HG03045 (cell line): ENCODE data around the gene RUNDC1.
"Not testable (repeated sequence)": the region's sequence is repeated elsewhere in the genome, so short reads cannot be mapped to it uniquely, and the experiment has no call there.

Source experiments
- ATAC-seq: cut with Tn5 transposase; IDR thresholded peaks from one replicate; pipeline ENCODE4 v1.9.1; 2021; ENCODE audit warnings: mild to moderate bottlenecking, moderate library complexity; ENCODE audit not compliant: unreplicated experiment

RUNDC1 gene

DNA sequence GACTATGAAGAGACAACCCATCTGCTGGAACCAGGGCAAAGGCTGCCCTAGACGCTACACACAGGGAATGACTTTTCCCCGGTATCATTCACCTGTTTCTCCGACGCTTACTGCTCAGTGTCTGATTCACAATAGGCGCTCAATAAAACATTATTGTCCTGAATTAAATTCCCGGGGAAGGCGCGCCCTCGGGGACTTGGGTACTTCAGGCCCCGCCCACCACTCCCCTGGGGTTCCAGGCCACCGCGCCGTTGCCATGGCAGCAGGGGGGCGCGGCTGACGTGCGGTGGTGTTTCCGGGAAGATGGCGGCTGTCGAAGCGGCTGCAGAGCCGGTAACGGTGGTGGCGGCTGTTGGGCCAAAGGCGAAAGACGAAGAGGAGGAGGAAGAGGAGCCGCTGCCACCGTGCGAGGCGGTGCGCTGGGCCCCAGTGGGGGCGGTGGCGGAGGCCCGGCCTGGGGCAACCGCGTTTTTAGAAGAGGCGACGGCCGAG, at the start of gene RUNDC1:
TSS of gene RUNDC1 (plus strand) at position 292 of the 492 bp plus-strand sequence. CDS start at position 304, 12 bp downstream.
- ATAC-seq, result peak; percentile 60

DNA sequence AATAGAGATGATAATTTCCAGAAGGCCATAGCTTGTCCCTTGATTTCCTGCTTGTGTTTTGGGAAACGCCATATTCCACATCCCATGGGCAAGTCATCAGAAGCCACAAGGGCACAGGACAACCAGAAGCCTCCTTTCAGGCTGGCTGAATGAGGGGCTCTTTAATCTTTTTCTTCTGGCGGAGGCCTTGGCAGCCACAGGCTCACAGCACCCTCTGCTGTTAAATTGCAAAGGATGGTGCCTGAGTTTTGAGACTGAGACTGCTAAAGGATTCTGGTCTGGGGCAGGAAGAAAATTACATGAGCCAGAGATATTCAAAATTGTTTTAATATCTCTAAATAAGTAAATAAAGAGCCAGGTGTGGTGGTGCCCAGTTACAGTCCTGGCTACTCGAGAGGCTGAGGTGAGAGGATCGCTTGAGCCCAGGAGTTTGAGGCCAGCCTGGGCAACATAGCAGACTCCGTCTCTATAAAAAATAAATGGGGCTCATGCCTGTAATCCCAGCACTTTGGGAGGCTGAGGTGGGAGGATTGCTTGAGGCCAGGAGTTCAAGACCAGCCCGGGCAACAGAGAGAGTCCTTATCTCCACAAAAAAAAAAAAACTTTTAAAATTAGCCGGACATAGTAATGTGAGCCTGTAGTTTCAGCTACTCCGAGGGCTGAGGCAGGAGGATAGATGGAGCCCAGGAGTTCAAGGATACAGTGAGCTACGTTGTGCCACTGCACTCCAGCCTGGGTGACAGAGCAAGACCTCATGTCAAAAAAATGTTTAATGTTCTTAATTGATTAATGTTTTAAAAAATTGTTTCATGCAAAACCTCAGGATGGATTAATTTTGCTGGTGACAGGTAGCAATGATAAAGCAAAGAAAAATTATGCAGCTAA, 42.4 kb upstream of the RUNDC1 start:
- no peak for ATAC-seq

DNA sequence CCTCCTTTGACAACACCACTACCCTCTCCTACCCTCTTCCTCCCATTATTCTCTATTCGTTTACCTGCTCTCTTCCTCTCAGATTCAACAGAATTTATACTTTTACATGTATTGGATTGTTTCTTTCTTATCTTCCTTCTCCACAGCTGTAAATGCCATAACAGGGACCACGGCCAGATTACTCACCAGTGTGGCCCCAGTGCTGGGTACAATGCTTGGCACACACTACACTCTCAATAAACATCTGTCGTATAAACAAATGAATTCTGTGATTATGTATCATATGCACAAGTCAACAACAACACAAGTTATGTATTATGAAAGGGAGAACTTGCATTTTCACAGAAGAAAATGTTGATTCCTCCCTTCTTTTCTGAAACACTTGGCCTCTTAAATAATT, 36.2 kb upstream of the RUNDC1 start:
- no peak for ATAC-seq

DNA sequence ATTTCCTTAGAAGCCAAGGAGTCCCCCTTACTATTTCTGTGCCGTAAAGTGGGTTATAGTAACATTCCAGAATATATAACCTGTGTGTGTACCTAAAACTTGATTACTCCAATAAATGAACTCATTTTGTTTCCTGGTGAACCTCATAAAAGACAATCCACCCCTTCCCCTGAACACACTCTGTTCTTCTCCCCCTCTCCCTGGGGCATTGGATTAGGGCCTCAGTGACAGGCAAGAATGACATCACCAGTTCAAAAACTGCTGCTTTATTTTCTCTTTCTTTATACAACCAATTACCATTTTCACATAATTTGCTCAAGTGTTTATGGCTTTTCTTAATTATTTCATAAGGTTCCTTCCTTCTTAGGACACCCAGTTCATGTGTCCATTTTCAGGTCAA, 33.6 kb upstream of the RUNDC1 start:
- no peak for ATAC-seq

DNA sequence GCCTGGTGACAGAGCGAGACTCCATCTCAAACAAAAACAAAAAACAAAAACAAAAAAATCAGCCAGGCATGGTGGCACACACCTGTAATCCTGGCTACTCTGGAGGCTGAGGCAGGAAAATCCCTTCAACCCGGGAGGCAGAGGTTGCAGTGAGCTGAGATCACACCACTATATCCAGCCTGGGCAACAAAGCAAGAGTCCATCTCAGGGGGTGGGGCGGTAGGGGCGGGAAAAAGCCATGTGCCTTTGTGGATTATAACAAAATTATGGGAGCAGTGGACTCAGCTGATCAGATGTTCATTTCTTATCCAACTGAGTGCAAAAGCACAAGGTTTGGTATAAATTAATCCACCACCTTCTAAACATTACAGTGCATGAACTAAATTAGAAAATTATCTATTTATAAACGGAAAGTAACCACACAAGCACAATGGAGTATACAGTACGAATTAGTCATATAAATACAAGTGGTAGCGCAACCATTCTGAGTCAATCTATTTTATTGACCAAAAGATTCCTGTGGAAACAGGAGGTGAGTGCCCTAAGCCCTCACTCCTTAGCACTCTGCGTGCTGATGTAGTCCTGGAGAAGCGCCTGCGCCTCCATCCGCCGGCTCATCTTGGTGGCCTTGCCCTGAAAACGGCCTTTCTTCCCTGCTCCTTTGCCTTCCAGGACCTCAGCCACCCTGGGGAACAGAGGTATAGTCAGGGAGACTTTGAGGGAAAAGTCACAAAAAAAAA, 30.2 kb upstream of the RUNDC1 start:
- no peak for ATAC-seq

DNA sequence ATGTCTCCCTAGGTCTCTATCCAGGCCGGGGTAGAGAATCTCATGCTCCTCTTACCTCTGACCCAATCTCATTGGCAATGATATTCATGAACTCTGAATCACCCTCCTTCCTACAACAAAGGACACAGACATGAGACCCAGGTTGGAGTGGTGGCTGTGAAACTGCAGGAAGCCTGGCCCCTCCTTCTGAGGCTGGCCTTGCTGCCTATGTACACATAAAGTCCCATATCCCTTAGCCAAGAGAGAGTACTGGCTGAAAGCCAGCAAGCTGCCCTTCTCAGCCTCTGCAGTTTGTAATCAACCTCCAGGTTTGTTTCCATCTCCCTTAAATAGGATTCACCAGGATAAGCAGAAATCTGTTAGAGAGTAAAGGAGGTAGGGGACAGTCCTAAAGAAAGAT, 26.7 kb upstream of the RUNDC1 start:
- no peak for ATAC-seq

DNA sequence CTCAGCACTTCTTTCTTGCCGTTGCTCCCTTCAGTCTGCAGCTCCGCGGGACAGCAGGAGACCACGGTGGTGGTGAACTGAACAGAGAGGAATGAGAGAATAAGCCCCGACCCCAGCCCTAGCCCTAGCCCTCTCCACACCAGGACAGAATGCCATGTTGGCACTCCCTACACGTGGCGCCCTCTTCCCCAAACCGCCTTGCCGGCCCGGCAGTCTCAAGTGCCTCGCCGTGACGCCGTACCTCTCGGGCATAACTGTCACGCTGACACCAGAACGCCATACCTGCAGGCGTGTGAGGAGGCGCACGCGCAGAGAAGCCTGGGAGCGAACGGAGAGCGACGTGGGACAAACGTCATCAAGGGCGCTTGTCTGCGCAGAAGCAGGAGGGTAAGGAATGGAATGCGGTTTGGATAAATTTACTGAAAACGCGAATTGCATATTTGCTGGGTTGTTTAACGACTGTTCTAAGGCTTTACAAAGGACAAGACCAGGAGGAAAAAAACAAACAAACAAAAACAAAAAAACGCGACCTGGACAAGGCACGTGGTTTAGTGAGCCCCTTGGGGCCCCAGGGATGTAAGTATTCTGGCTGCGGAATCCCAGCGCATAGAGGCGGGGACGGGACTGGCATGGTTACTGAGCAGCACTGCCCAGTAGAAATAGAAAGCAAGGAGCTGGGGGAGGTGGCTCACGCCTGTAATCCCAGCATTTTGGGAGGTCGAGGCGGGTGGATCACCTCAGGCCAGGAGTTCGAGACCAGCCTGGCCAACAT, 16.0 kb upstream of the RUNDC1 start, which contains the start of gene AARSD1:
TSS of gene AARSD1 (minus strand) at position 294 of the 772 bp plus-strand sequence. CDS start at position 280, 14 bp downstream.
- ATAC-seq, result peak; percentile 81

DNA sequence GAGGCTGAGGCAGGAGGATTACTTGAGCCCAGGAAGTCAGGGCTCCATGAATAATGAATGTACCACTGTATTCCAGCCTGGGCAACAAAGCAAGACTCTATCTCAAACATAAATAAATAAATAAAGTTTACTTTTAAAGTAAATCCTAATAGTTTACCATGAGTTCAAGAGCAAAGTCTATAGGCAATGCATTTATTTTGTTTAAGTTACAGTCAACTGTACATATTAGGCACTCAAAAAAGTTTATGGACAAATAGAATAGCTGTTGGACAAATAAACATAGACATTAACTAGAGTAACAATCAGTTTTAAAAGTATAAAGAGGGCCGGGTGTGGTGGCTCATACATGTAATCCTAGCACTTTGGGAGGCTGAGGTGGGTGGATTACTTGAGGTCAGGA, 12.4 kb upstream of the RUNDC1 start:
- ATAC-seq, result no peak

DNA sequence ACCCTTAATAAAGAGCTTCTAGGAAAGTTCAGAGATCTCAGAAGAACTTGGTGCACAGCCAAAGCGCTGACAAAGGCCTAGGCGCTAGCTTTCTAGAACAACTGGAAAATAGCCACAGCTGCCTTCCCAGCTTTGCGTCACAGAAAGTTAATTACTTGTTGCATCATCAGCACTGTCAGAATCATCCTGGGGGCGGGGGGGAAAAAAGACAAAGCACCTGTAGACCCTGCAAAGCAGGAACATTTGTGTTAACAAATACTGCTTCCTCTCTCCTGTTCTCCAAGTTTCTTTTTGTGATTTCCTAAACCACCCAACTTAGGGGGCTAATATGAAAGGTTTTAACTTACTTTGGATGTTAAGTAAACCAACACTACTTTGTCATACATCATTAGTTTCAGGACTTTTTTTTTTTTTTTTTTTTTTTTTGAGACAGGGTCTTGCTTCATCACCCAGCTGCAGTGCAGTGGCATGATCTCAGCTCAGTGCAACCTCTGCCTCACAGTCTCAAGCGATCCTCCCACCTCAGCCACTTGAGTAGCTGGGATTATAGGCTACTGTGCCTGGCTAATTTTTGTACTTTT, 11.3 kb upstream of the RUNDC1 start:
- ATAC-seq, result no peak

DNA sequence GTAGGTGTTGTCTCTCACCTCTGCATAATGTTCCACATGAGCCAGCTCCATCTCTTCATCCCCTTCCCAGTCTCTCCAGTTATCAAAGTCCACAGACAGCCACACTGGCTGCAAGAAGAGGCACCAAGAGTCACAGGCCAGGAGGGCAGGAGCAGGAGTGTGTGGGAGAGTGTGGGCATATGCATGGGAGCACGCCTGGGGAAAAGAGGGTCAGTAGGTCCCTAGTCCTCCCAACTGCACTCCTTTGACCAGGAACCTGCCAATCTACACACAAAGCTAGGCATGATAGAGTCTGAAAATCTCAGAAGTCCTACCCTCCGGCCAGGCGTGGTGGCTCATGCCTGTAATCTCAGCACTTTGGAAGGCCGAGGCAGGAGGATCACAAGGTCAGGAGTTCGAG, 8.8 kb upstream of the RUNDC1 start:
- ATAC-seq, result no peak

DNA sequence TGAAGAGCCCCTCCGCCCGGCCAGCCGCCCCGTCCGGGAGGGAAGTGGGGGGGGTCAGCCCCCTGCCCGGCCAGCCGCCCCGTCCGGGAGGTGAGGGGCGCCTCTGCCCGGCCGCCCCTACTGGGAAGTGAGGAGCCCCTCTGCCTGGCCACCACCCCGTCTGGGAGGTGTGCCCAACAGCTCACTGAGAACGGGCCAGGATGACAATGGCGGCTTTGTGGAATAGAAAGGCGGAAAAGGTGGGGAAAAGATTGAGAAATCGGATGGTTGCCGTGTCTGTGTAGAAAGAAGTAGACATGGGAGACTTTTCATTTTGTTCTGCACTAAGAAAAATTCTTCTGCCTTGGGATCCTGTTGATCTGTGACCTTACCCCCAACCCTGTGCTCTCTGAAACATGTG, 7.0 kb upstream of the RUNDC1 start:
- ATAC-seq, result not testable (repeated sequence)

DNA sequence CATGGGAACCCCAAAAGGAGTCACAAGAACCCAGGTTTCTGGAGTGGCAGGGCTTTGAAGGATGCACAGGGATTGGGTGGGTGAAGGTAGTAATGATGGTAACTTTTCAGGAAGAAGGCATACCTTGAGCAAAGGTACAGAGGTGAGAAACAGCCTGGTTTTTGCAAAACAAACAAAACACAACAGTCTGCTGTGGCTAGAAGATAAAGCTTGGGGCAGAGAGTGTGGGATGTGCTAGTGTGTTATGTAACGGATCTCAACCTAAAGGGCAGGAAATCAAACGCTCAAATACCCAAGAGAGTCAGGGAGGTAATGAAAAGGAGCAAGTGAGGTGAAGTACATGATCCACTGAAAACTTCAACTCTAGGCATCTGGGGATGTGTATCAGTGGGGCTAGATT, 5.1 kb upstream of the RUNDC1 start:
- ATAC-seq, result no peak

DNA sequence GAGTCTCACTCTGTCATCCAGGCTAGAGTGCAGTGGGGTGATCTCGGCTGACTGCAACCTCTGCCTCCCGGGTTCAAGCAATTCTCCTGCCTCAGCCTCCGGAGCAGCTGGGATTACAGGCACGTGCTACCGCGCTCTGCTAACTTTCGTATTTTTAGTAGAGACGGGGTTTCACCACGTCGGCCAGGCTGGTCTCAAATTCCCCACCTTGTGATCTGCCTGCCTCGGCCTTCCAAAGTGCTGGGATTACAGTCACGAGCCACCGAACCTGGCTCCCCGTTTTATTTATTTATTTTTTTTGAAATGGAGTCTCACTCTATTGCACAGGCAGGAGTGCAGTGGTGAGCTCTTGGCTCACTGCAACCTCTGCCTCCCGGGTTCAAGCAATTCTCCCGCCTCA, 4.7 kb upstream of the RUNDC1 start:
- ATAC-seq, result not testable (repeated sequence)

DNA sequence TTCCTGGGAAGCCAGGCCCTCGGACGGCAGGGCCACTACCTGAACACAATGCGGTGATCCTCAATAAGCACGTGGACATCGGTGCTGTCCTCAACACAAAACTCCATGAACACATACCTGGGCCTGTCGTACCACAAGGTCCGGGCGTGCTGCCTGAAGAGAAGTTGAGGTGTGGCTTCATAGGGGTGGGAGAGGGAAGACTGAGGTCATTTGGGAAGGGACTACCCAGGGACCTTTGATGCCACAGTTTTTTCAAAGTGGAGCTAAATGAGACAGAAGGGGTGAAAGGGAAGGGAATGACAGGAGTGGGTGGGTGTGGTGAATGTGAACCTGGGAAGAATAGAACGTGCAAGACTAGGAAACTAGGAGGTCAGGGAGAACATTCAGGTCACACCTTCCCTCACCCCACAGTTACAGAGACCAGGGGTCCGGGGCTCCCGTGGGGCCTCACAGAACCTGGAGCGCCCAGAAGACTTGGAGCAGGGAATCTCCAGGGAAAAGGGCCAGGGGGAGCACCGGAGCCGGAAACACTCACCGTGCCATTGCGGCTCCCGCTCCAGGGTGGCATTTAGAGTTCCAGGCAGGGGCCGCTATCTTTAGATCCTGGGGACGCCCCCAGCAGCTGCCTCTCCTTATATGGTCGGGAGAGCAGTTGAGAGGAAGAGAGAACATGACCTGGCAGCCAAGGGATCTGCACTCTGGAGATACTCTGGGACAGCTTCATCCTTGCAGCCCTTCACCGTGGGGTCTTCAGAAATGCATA, 673 bp upstream of the RUNDC1 start, which contains the start of gene PTGES3L:
TSS of gene PTGES3L (minus strand) at position 570 of the 763 bp plus-strand sequence. CDS start at position 543, 27 bp downstream.
- ATAC-seq, result no peak

DNA sequence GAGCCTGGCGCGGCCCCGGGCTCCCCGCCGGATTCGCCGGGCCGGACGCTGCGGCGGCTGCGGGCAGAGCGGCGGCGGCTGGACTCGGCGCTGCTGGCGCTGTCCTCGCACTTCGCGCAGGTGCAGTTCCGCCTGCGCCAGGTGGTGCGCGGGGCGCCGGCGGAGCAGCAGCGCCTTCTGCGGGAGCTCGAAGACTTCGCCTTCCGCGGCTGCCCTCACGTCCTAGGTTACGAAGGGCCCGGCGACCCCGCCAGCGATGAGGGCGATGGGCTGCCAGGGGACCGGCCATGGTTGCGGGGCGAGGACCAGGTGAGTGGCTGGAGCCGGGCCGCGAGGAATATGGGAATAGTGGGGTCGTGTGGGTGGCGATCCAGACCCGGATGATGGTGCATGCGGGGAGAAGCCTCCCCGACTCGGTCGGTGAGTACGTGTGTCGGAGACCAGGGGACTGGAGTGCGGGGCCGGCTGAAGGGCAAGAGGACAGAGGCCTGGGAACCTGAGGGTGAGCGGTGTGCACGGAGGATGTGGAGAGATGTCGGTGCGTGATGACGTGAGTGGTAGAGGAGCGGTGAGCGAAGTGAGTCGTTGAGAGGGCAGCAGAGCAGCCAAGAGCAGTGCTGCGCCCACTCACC, 517 bp downstream of the RUNDC1 start:
- peak; percentile 45 for ATAC-seq

DNA sequence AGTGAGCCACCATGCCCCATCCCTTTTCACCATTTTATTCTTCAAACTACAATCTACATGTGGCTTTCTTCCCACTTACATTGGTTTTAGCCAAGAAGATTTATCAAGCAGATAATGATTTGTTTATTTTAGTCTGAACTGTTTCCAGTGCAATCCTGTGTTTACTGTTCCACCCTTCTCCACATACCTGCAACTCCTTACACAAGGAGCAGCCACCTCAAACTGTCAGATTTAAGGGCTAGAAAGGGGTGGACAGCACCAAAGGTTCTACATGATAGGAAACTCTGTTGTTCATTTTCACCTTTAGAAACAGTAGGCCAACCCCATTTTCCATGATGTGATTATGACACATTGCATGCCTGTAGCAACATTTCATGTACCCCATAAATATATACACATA, 1.9 kb downstream of the RUNDC1 start:
- no peak for ATAC-seq

DNA sequence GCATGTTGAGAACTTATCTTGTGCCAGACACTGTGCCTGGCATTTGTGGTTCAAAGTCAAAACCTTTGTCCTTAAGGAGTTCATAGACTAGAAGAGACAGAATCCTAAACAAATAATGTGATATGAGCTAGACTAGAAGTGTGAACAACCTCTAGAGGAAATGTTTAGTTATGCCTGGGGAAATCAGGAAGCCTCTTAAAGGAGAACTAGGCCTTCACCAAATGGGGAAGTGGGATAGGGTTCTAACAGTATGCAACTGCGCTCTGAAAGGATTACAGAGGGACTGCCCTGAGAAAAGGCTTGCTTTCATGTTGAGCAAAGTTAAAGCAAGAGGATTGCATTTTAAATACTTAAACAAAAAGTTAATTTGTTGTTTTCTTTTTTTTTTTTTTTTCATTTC, 4.9 kb downstream of the RUNDC1 start:
- no peak for ATAC-seq

DNA sequence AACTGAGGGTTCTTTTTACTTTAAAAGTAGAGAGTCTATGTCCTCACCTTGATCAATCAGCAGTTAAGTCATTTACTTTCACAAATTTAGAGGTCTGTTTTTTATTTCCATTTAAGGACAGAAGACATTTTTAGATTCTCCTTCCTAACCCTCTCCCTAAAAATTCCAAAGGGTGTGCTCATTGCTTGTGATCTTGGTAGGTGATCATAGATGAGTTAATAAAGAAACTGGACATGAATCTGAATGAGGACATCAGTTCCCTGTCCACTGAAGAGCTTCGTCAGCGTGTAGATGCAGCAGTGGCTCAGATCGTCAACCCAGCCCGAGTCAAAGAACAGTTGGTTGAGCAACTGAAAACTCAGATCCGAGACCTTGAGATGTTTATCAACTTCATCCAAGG, 8.8 kb downstream of the RUNDC1 start:
- no peak for ATAC-seq
